CD14-positive monocyte (primary cell): ENCODE data around the gene MXRA7. TPM values are rescaled to one million over a fixed set of nuclear protein-coding genes. Genes with fewer than 3 reads are reported as not detected.

Experiments
- DNase-seq, 3 donors: peaks; one replicate each; pipeline ENCODE4 v3.0.0-alpha.2; 2011 to 2022
- H2AFZ ChIP-seq: 2 replicates; pipeline ENCODE4 v1.6.0; 2012; ENCODE audit warnings: mild to moderate bottlenecking, low read depth, low read length, inconsistent platforms; ENCODE audit not compliant: insufficient read depth, poor library complexity, severe bottlenecking
- H3K27ac ChIP-seq, 2 donors: 1 replicate in 1 of 2; 2 replicates in 1 of 2; pipeline ENCODE4 v1.5.1; 2012 to 2013; ENCODE audit warnings: low read length in 2 of 2, control low read depth in 1 of 2, inconsistent platforms in 1 of 2, low read depth in 1 of 2, mild to moderate bottlenecking in 1 of 2
- H3K27me3 ChIP-seq, 2 donors: one replicate each; pipeline versions ENCODE4 v1.6.0 to v1.6.1; 2011 to 2013; ENCODE audit warnings: low read length in 2 of 2; ENCODE audit not compliant: control insufficient read depth in 2 of 2, insufficient read depth in 2 of 2
- H3K36me3 ChIP-seq, 2 donors: replicated peaks in 1 of 2; 1 replicate in 1 of 2; 2 replicates in 1 of 2; pipeline versions ENCODE4 v1.5.1 to v1.6.1; 2012 to 2013; ENCODE audit warnings: low read length in 2 of 2, control low read depth in 1 of 2, inconsistent platforms in 1 of 2, mild to moderate bottlenecking in 1 of 2; ENCODE audit not compliant: insufficient read depth in 2 of 2, control insufficient read depth in 1 of 2
- H3K4me1 ChIP-seq, 2 donors: 1 replicate in 1 of 2; 2 replicates in 1 of 2; pipeline versions ENCODE4 v1.5.1 to v1.6.1; 2012 to 2013; ENCODE audit warnings: low read length in 2 of 2, control low read depth in 1 of 2, inconsistent platforms in 1 of 2, mild to moderate bottlenecking in 1 of 2, moderate library complexity in 1 of 2; ENCODE audit not compliant: insufficient read depth in 2 of 2, control insufficient read depth in 1 of 2
- H3K4me2 ChIP-seq: replicated peaks from 2 replicates; pipeline ENCODE3; 2012; ENCODE audit warnings: low read length, moderate library complexity, mild to moderate bottlenecking; ENCODE audit not compliant: poor library complexity, severe bottlenecking; ENCODE audit errors: extremely low read depth
- H3K4me3 ChIP-seq, 3 experiments: fragments of 200-600 bp in 1 of 3; sonication (generic) in 1 of 3; replicated peaks in 1 of 3; 1 replicate in 2 of 3; 2 replicates in 1 of 3; pipeline ENCODE4 v1.5.1; 2011 to 2013; ENCODE audit warnings: low read length in 3 of 3, mild to moderate bottlenecking in 3 of 3, control low read depth in 2 of 3, low read depth in 2 of 3, inconsistent platforms in 1 of 3, moderate library complexity in 1 of 3
- H3K79me2 ChIP-seq: 2 replicates; pipeline ENCODE4 v1.6.0; 2012; ENCODE audit warnings: mild to moderate bottlenecking, control low read depth, inconsistent platforms, low read length, moderate library complexity; ENCODE audit not compliant: insufficient read depth
- H3K9ac ChIP-seq: 2 replicates; pipeline ENCODE4 v1.6.0; 2017; ENCODE audit warnings: low read length, mild to moderate bottlenecking; ENCODE audit not compliant: insufficient read depth, poor library complexity, severe bottlenecking
- H3K9me3 ChIP-seq, 2 donors: replicated peaks in 1 of 2; 1 replicate in 1 of 2; 2 replicates in 1 of 2; pipeline versions ENCODE4 v1.5.1 to v1.6.1; 2012 to 2013; ENCODE audit warnings: low read length in 2 of 2, control low read depth in 1 of 2; ENCODE audit not compliant: control insufficient read depth in 1 of 2, insufficient read depth in 1 of 2
- H4K20me1 ChIP-seq: 2 replicates; pipeline ENCODE4 v1.6.0; 2012; ENCODE audit warnings: mild to moderate bottlenecking, low read length, control low read depth, moderate library complexity; ENCODE audit not compliant: insufficient read depth
- H3K27ac Mint-ChIP-seq, 7 donors: one replicate each; pipeline ENCODE4 v1.8.0; 2020; ENCODE audit warnings: mild to moderate bottlenecking in 7 of 7, mixed read lengths in 7 of 7, moderate library complexity in 6 of 7, inconsistent platforms in 2 of 7
- H3K27me3 Mint-ChIP-seq, 3 donors: one replicate each; pipeline ENCODE4 v1.8.0; 2021 to 2022; ENCODE audit warnings: low read depth in 3 of 3, mild to moderate bottlenecking in 3 of 3, mixed read lengths in 3 of 3, moderate library complexity in 3 of 3, inconsistent platforms in 1 of 3
- H3K36me3 Mint-ChIP-seq, 2 donors: one replicate each; pipeline ENCODE4 v1.8.0; 2020; ENCODE audit warnings: mixed read lengths in 2 of 2, inconsistent platforms in 1 of 2, mild to moderate bottlenecking in 1 of 2
- H3K4me1 Mint-ChIP-seq: one replicate; pipeline ENCODE4 v1.8.0; 2020; ENCODE audit warnings: mild to moderate bottlenecking, mixed read lengths
- H3K4me3 Mint-ChIP-seq, 2 donors: one replicate each; pipeline ENCODE4 v1.8.0; 2020; ENCODE audit warnings: mild to moderate bottlenecking in 2 of 2, mixed read lengths in 2 of 2, moderate library complexity in 1 of 2
- H3K9me3 Mint-ChIP-seq, 7 donors: one replicate each; pipeline ENCODE4 v1.8.0; 2020 to 2022; ENCODE audit warnings: mixed read lengths in 7 of 7, mild to moderate bottlenecking in 6 of 7, moderate library complexity in 6 of 7, inconsistent platforms in 2 of 7
- WGBS: methylation state at CpG from one replicate; pipeline ENCODE4 v1.1.5; 2013; ENCODE audit warnings: missing lambda C conversion rate; ENCODE audit not compliant: insufficient coverage; 5-methylcytosine and 5-hydroxymethylcytosine counted together
- intact Hi-C, 2 donors: fragments of 100-400 bp; cut with micrococcal nuclease; formaldehyde crosslinking; loops; one replicate each; pipeline versions ENCODE4 v1.15.0 to v1.15.1; 2023
- polyA plus RNA-seq, 3 donors: library from polyadenylated mRNA; depleted of rRNA in 1 of 3; unstranded in 2 of 3; stranded (reverse) in 1 of 3; fragments of 300-500 nt in 2 of 3; fragments of >200 nt in 1 of 3; fragmentation: Illumina TruSeq in 2 of 3; gene quantifications; 1 replicate in 2 of 3; 2 replicates in 1 of 3; pipeline ENCODE4 v1.2.3, GENCODE V29; 2012 to 2021
- TF ChIP-seq, protein P1 (sequence below): fragments of 200-600 bp; IDR thresholded peaks from one replicate; pipeline ENCODE4 v1.8.0; 2022; ENCODE audit warnings: antibody characterized with exemption, mild to moderate bottlenecking

Gene MXRA7
- polyA plus RNA-seq, 3 donors: 0.13 to 0.81 (median 0.30) TPM

DNA sequence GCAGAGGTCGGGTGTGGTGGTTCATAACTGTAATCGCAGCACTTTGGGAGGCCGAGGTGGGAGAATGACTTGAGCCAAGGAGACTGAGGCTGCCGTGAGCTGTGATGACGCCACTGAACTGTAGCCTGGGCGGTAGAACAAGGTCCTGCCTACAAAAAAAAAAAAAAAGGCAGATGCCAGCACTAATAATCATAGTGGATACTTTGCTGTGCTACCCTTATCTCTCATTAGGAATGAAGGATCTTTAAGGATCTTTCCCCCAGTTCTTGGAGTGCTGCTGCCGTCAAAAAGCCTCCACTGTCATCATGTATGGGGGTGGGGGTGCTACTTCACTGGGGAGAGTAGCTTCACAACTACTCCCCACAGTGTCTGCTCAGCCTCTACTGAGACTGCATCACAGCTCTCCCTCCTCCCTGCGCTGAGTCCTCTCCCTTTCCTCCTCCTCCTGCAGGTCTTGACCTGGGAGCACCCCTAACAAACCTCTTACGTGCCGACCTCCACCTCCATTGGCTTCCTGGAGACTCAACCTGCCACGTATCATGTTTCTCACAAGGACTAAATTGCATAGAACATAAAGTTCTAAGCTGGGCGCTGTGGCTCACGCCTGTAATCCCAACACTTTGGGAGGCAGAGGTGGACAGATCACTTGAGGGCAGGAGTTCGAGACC, 42.8 kb downstream of the MXRA7 start:
- TF ChIP-seq, protein P1, sequence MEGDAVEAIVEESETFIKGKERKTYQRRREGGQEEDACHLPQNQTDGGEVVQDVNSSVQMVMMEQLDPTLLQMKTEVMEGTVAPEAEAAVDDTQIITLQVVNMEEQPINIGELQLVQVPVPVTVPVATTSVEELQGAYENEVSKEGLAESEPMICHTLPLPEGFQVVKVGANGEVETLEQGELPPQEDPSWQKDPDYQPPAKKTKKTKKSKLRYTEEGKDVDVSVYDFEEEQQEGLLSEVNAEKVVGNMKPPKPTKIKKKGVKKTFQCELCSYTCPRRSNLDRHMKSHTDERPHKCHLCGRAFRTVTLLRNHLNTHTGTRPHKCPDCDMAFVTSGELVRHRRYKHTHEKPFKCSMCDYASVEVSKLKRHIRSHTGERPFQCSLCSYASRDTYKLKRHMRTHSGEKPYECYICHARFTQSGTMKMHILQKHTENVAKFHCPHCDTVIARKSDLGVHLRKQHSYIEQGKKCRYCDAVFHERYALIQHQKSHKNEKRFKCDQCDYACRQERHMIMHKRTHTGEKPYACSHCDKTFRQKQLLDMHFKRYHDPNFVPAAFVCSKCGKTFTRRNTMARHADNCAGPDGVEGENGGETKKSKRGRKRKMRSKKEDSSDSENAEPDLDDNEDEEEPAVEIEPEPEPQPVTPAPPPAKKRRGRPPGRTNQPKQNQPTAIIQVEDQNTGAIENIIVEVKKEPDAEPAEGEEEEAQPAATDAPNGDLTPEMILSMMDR: no peak

DNA sequence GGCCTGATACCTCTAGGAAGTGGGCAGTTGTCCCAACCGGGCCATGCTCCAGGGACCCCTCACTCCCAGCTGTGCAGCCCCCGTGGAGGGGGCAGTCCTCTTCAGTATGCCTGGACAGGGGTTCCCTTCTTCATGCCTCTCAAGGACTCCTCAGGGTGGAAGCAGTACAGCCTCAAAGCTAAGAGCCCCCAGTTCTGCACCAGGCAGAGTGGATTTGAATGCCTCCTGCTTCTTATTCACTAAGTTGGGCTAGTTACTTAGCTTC, 43.3 kb downstream of the MXRA7 start:
- TF ChIP-seq, protein P1: no peak
- DNase-seq: no peak
- H3K27me3 Mint-ChIP-seq: peaks cover 6 to 8% (median 7%) of the 10 kb centered on the region in 3 donors
- no peaks in the 10 kb centered on the region for H3K79me2 ChIP-seq
- peaks cover 9 to 12% of the 10 kb centered on the region in 2 donors for H3K4me1 ChIP-seq
- H3K36me3 Mint-ChIP-seq: no peaks in the 10 kb centered on the region
- intact Hi-C loops: no loop called here
- no peaks in the 10 kb centered on the region for H3K36me3 ChIP-seq
- no peaks in the 10 kb centered on the region for H3K27me3 ChIP-seq
- no peak overlapping the region for H3K27ac ChIP-seq
- H3K4me2 ChIP-seq: no peak overlapping the region
- H3K4me3 Mint-ChIP-seq: no peak overlapping the region
- no peaks in the 10 kb centered on the region for H3K9me3 ChIP-seq
- H3K27ac Mint-ChIP-seq: no peak overlapping the region
- peaks cover 15% of the 10 kb centered on the region for H3K4me1 Mint-ChIP-seq
- H2AFZ ChIP-seq: no peak overlapping the region
- no peak overlapping the region for H3K4me3 ChIP-seq
- no CpG with 5 or more reads among the region's 2 CpGs for WGBS
- no peaks in the 10 kb centered on the region for H4K20me1 ChIP-seq
- H3K9ac ChIP-seq: no peak overlapping the region
- H3K9me3 Mint-ChIP-seq: peaks cover 0 to 2% (median 0%) of the 10 kb centered on the region in 7 donors

More for the DNA sequence above, 42.8 kb downstream of the MXRA7 start:
- no peak overlapping the region for H3K4me2 ChIP-seq
- peaks cover 6 to 8% (median 7%) of the 10 kb centered on the region in 3 donors for H3K27me3 Mint-ChIP-seq
- H3K9me3 Mint-ChIP-seq: peaks cover 0 to 2% (median 0%) of the 10 kb centered on the region in 7 donors
- DNase-seq: no peak
- WGBS: 96% methylated on average over 7 of the region's 14 CpGs
- no peaks in the 10 kb centered on the region for H3K9me3 ChIP-seq
- no peaks in the 10 kb centered on the region for H3K36me3 ChIP-seq
- no peak overlapping the region for H3K27ac ChIP-seq
- H3K4me1 ChIP-seq: peaks cover 12 to 15% of the 10 kb centered on the region in 2 donors
- no peaks in the 10 kb centered on the region for H4K20me1 ChIP-seq
- no peaks in the 10 kb centered on the region for H3K79me2 ChIP-seq
- no peak overlapping the region for H3K27ac Mint-ChIP-seq
- H3K9ac ChIP-seq: no peak overlapping the region
- H3K4me3 ChIP-seq: no peak overlapping the region
- H3K27me3 ChIP-seq: no peaks in the 10 kb centered on the region
- no peak overlapping the region for H3K4me3 Mint-ChIP-seq
- H3K4me1 Mint-ChIP-seq: peaks cover 18% of the 10 kb centered on the region
- H2AFZ ChIP-seq: no peak overlapping the region
- intact Hi-C loops: no loop called here
- no peaks in the 10 kb centered on the region for H3K36me3 Mint-ChIP-seq
